Natural killer cell (primary cell): Measurements from ENCODE around the gene RGPD4. TPM values are rescaled to one million over a fixed set of nuclear protein-coding genes. Genes with fewer than 3 reads are reported as not detected.
"Not testable (repeated sequence)": the region's sequence is repeated elsewhere in the genome, so short reads cannot be mapped to it uniquely, and the experiment has no call there.

Experiments
- ATAC-seq, 3 donors: fragments of 150-1000 bp in 2 of 3; fragments of 200-7000 bp in 1 of 3; cut with Tn5 transposase; 1 replicate in 1 of 3; 2 replicates in 2 of 3; pipeline ENCODE4 v1.10.0; 2021; ENCODE audit warnings: mild to moderate bottlenecking in 2 of 3, moderate library complexity in 2 of 3
- DNase-seq, 2 donors: peaks; one replicate each; pipeline versions ENCODE4 v3.0.0 to v3.0.0-alpha.2; 2013 to 2021; ENCODE audit warnings: mixed read lengths in 1 of 2
- H3K27ac ChIP-seq: one replicate; pipeline ENCODE4 v1.5.1; 2013; ENCODE audit warnings: mild to moderate bottlenecking, low read length
- H3K27me3 ChIP-seq: one replicate; pipeline ENCODE4 v1.6.1; 2013; ENCODE audit warnings: low read length; ENCODE audit not compliant: control insufficient read depth, insufficient read depth
- H3K36me3 ChIP-seq: one replicate; pipeline ENCODE4 v1.6.1; 2013; ENCODE audit warnings: low read length; ENCODE audit not compliant: control insufficient read depth, insufficient read depth
- H3K4me1 ChIP-seq: one replicate; pipeline ENCODE4 v1.6.1; 2013; ENCODE audit warnings: low read length; ENCODE audit not compliant: control insufficient read depth, insufficient read depth
- H3K4me3 ChIP-seq: one replicate; pipeline ENCODE4 v1.5.1; 2013; ENCODE audit warnings: low read length
- H3K9me3 ChIP-seq: one replicate; pipeline ENCODE4 v1.6.1; 2013; ENCODE audit warnings: low read length; ENCODE audit not compliant: control insufficient read depth, insufficient read depth
- H3K27ac Mint-ChIP-seq, 2 donors: one replicate each; pipeline ENCODE4 v1.8.0; 2022; ENCODE audit warnings: mild to moderate bottlenecking in 2 of 2, mixed read lengths in 2 of 2, moderate library complexity in 1 of 2
- H3K27me3 Mint-ChIP-seq, 2 donors: one replicate each; pipeline ENCODE4 v1.8.0; 2022; ENCODE audit warnings: low read depth in 2 of 2, mixed read lengths in 2 of 2
- H3K36me3 Mint-ChIP-seq: one replicate; pipeline ENCODE4 v1.8.0; 2022; ENCODE audit warnings: mixed read lengths
- H3K4me1 Mint-ChIP-seq, 2 donors: one replicate each; pipeline ENCODE4 v1.8.0; 2022; ENCODE audit warnings: mixed read lengths in 2 of 2
- H3K4me3 Mint-ChIP-seq: one replicate; pipeline ENCODE4 v1.8.0; 2022; ENCODE audit warnings: mild to moderate bottlenecking, moderate library complexity, mixed read lengths
- H3K9me3 Mint-ChIP-seq, 2 donors: one replicate each; pipeline ENCODE4 v1.8.0; 2022; ENCODE audit warnings: mixed read lengths in 2 of 2
- CTCF ChIP-seq: fragments of 200-600 bp; IDR thresholded peaks from one replicate; pipeline ENCODE4 v1.8.0; 2022; ENCODE audit warnings: antibody characterized with exemption
- WGBS: methylation state at CpG from one replicate; pipeline ENCODE4 v1.1.7; 2013; ENCODE audit warnings: missing lambda C conversion rate; ENCODE audit not compliant: insufficient coverage; 5-methylcytosine and 5-hydroxymethylcytosine counted together
- intact Hi-C: fragments of 100-400 bp; cut with micrococcal nuclease; formaldehyde crosslinking; loops from one replicate; pipeline ENCODE4 v1.14.2; 2022
- total RNA-seq, 4 donors: library from RNA; stranded (reverse); fragments of 120-200 nt in 1 of 4; gene quantifications; one replicate each; pipeline versions ENCODE4 v1.2.3 to v1.2.4, GENCODE V29; 2013 to 2022

RGPD4 gene
- under 1 TPM in 1 of 3 donors, not detected in 2; 0.21 TPM for total RNA-seq
- 0.02 TPM for total RNA-seq (2013)

GRCh38 chr2:107826749-107827148, at the start of gene RGPD4:
Gene RGPD4, plus strand, starts transcription at chr2:107826892. Its CDS starts 122 bp downstream, at chr2:107827014.
- H3K9me3 ChIP-seq, H3K4me1 Mint-ChIP-seq, H3K36me3 Mint-ChIP-seq, DNase-seq, intact Hi-C loops, H3K9me3 Mint-ChIP-seq, H3K4me3 Mint-ChIP-seq, ATAC-seq, H3K27me3 Mint-ChIP-seq, H3K27ac ChIP-seq, H3K4me1 ChIP-seq, H3K4me3 ChIP-seq, H3K27me3 ChIP-seq, H3K27ac Mint-ChIP-seq, H3K36me3 ChIP-seq: not testable (repeated sequence)
- WGBS = 97% methylated on average over 43 of the region's 43 CpGs

- Mint-ChIP-seq H3K27ac (no peak overlapping the region), H3K4me1 (no peaks in the 10 kb centered on the region), H3K27me3 (peaks cover 0 to 12% of the 10 kb centered on the region in 2 donors), H3K4me3 (no peak overlapping the region), H3K36me3 (no peaks in the 10 kb centered on the region), H3K9me3 (peaks cover 0 to 6% of the 10 kb centered on the region in 2 donors)
- ATAC-seq = no peak
- H3K27me3 ChIP-seq = no peaks in the 10 kb centered on the region
- intact Hi-C loops = no loop called here
- no peak for DNase-seq
- H3K27ac ChIP-seq = no peak overlapping the region
- H3K36me3 ChIP-seq = no peaks in the 10 kb centered on the region
- 86% methylated on average over 2 of the region's 2 CpGs for WGBS
- no peak overlapping the region for H3K4me3 ChIP-seq
- no peaks in the 10 kb centered on the region for H3K4me1 ChIP-seq
- no peaks in the 10 kb centered on the region for H3K9me3 ChIP-seq
- no peak for TF ChIP-seq CTCF
Measured at GRCh38 chr2:107777974-107778373, 48.7 kb upstream of the RGPD4 start.

- Mint-ChIP-seq H3K4me3 (no peak overlapping the region), H3K27ac (no peak overlapping the region), H3K27me3 (peaks cover 0 to 9% of the 10 kb centered on the region in 2 donors), H3K36me3 (no peaks in the 10 kb centered on the region), H3K9me3 (peaks cover 2 to 3% of the 10 kb centered on the region in 2 donors), H3K4me1 (no peaks in the 10 kb centered on the region)
- ATAC-seq (no peak), DNase-seq (no peak)
- Histone ChIP-seq H3K36me3 (no peaks in the 10 kb centered on the region), H3K9me3 (no peaks in the 10 kb centered on the region), H3K4me1 (no peaks in the 10 kb centered on the region), H3K4me3 (no peak overlapping the region), H3K27ac (no peak overlapping the region), H3K27me3 (no peaks in the 10 kb centered on the region)
- WGBS = no CpG with 5 or more reads among the region's 1 CpG
- intact Hi-C loops = no loop called here
- TF ChIP-seq CTCF = no peak
Measured at GRCh38 chr2:107785756-107786155, 40.9 kb upstream of the RGPD4 start.

GRCh38 chr2:107790837-107791236, 35.9 kb upstream of the RGPD4 start:
- Histone ChIP-seq H3K36me3 (no peaks in the 10 kb centered on the region), H3K9me3 (no peaks in the 10 kb centered on the region), H3K4me1 (no peaks in the 10 kb centered on the region), H3K27me3 (no peaks in the 10 kb centered on the region), H3K4me3 (no peak overlapping the region), H3K27ac (no peak overlapping the region)
- Mint-ChIP-seq H3K4me1 (no peaks in the 10 kb centered on the region), H3K27me3 (peaks cover 0 to 6% of the 10 kb centered on the region in 2 donors), H3K27ac (no peak overlapping the region), H3K9me3 (peaks cover 0 to 5% of the 10 kb centered on the region in 2 donors), H3K36me3 (no peaks in the 10 kb centered on the region), H3K4me3 (no peak overlapping the region)
- ATAC-seq = no peak
- no peak for DNase-seq
- no peak for TF ChIP-seq CTCF
- no CpG with 5 or more reads among the region's 1 CpG for WGBS
- intact Hi-C loops = no loop called here
